Stimulated activated CD8-positive, alpha-beta memory T cell treated with anti-CD3 and anti-CD28 coated beads, Interleukin-4, amount 100 ng/mL, for 1 hour (primary cell): ENCODE results near the gene POU2AF3.
"Not testable (repeated sequence)": the region's sequence is repeated elsewhere in the genome, so short reads cannot be mapped to it uniquely, and the experiment has no call there.

Experiments used
- DNase-seq, 2 donors: peaks; one replicate each; pipeline ENCODE4 v3.0.0-alpha.2; 2020; ENCODE audit warnings: low read depth in 2 of 2, low spot score in 1 of 2

The POU2AF3 gene

DNA sequence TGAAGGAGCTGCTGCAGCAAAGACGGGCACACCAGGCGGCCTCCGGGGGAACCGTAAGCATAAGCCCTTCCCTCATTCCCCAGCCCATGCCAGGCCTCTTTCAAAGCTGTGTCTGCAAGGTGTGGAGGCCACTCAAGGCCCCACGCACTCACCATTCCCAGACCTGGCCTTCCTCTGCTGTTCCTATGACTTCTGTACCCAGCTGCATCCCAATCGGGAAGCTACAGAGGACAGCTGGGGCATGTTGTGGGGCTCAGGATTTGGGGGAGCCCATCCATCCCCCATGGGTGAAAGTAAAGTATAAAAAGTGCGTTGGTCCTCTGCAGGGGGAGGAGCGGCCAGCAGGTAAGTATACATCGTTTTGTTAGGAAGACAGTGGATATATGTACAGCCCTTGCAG is 2.2 kb downstream of the POU2AF3 start:
- DNase-seq = no peak

DNA sequence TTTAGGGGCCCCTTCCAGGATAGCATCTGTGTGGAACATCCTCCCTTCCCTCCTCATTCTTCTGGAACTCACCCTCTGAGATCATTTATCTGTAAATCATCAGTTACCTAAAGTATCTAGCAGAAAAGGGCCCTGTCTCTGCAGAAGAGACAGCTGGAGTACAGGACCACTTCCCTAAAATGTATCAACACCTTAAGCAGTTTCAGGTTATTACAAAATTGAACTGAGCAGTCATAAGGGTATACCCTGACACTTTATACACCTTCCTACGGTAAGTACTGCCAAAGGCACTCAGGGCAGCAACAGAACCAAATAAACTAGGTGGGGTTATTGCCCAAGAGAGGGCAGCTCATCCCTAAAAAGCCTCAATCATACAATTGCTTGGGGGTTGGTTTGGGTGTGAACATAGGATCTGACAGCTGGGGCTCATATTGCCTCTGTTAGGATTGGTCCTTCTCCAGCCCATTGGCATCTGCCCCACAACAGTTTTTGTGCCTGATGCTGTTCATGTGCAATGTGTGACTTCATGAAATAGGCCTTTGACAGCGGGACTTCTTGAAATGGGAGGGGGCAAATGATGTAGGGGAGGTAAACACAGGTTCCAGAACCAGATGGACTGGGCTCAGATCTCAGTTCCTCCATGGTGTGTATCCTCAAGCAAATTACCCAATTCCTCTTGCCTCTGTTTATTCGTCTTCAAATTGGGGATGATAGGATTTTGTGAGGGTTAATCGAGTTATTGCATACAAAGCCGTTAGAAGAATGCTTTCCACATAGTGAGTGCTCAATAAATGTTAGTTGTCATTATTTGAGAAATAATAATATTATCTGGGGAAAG is 2.9 kb downstream of the POU2AF3 start:
- no peak for DNase-seq

DNA sequence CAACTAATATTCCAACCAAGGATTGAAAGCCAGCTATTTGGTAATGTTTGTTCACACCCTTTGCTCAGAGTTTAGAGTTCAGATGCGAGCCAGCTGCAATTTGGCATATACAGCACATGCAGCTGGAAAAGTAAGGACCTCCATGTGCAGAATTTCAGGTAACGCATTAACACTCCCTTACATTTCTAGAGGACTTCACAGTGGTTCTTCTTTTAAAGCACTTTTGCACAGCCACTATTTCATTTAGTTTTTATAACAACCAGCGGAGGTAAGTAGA is 3.4 kb downstream of the POU2AF3 start:
- DNase-seq = no peak

DNA sequence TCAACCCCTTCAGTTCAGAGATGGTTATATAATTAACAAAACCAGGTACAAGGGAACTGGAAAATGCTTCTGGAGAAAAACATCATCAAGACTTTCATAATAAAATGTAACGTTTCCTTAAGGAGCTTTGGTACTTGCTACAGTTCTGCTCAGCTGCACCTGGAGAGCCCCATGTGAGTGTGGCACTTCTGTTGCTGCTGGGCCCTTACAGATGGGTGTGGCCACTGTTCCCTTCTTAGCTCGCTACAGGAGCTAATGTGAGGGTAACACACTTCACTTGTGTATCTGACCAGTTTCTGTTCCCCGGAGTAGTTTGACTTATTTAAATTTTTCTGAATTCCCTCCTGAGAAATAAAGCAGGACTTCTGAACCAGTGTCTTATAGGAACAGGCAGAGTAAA is 4.0 kb downstream of the POU2AF3 start:
- DNase-seq = no peak

DNA sequence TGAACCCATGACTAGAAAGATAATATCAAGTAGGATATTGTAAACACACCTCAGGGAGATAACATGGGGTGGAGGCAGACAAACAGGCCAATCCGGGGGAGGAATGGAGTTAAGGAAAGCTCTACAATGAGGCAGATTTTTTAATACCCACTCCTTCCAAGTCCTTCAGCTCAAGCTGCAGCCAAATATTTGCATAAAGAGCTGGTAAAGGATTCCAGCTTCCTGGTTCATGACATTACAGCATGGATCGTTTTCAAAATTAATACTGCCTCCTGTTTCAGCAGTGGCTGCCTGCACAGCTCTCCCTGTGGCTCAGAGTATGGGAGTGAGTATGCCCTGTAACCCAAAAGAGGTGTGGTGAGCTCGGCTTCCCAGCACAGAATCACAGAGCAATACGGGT is 5.1 kb downstream of the POU2AF3 start:
- DNase-seq = no peak

DNA sequence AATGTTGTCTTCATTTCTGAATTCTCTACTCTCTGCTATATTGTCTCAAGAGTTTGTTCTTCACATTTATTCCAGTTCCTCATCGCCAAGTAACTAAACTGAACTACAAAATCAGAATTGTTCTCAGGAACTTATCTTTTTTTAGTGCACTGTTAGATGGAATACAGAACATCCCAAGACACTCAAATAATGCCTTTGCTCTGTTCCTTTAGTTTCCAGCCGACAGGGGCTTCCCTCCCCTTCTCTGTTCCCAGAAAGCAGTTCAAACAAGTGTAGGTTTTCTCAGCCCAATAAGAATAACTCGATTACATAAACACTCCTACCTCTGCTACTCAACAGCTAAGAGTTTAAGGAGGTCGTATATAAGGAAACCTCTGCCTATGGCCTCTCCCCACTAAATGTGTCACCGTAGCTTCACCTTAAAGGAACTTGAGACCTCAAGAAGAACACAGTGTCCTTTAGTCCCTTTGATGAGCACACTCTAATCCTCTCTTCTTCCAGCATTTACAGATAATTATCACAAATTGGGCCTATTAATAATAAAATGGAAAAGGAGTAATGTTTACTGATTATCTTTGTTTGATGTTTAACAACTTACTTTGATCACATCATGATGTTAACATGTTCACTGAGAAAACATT is 6.9 kb downstream of the POU2AF3 start:
- DNase-seq = no peak

DNA sequence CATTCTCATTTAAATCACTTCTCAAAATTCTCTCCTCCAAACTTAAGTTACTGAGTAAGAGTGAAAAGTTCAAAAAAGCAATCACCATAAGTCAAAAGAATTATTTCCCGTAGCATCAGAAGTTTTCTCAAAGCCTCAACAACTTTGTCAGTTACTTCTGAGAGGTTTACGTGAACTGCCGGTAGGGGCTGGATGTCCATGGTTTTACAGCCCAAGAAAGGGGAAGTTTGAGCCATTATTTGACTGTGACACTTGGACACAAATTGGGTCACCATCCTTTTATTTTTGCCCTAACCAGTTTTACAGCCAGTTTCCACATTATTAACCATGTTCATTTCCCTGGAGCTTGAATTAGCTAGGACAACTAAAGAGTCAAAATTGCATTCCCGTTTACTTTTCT is 7.5 kb downstream of the POU2AF3 start:
- DNase-seq = no peak

DNA sequence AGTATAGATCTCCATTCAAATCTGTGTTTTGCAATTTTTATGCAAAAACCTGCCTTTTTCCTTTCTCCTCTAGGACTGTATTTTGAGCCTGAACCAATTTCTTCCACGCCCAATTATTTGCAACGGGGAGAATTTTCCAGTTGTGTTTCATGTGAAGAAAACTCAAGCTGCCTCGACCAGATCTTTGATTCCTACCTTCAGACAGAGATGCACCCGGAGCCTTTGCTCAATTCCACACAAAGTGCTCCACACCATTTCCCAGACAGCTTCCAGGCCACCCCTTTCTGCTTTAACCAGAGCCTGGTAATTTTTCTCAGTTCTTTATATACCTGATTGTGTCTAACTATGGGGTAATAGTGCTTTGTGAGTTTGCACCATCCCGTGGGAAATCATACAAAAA is 8.0 kb downstream of the POU2AF3 start:
- DNase-seq = no peak

DNA sequence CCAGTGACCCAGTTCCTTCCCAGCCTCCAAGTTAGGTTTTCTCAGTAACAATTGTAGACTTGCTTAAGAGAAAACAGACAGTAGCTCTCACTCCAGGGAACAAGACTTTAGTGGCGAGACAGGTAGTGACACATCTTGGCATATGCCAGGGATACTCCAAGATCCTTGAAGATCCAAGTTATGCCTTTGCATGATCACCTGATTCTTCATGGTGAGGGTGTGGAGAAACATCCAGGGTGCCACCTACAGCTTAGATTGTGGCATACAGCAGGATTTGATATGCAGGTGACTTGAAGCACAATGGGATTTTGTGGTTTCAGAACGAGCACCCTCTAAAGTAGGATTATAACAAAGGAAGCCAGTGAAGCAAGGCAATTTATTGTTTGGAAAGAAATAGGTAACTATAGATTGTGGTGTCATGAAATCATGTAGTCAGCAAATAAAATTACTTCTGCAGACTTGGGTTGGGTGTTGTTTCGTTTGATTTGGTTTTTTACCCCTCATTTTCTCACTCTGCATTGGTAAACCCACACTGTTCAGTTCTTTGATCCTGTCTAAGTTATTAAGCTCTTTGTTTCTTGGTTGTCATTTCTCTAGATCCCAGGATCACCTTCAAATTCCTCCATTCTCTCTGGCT is 9.2 kb downstream of the POU2AF3 start:
- no peak for DNase-seq

DNA sequence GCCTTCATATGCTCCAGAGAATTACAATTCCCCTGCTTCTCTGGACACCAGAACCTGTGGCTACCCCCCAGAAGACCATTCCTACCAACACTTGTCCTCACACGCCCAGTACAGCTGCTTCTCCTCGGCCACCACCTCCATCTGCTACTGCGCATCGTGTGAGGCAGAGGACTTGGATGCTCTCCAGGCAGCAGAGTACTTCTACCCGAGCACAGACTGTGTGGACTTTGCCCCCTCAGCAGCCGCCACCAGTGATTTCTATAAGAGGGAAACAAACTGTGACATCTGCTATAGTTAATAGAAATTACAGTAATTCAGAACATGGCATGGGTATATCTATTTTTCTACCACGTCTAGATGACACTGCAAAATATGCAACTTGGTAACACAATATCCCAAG is 9.8 kb downstream of the POU2AF3 start:
- no peak for DNase-seq

DNA sequence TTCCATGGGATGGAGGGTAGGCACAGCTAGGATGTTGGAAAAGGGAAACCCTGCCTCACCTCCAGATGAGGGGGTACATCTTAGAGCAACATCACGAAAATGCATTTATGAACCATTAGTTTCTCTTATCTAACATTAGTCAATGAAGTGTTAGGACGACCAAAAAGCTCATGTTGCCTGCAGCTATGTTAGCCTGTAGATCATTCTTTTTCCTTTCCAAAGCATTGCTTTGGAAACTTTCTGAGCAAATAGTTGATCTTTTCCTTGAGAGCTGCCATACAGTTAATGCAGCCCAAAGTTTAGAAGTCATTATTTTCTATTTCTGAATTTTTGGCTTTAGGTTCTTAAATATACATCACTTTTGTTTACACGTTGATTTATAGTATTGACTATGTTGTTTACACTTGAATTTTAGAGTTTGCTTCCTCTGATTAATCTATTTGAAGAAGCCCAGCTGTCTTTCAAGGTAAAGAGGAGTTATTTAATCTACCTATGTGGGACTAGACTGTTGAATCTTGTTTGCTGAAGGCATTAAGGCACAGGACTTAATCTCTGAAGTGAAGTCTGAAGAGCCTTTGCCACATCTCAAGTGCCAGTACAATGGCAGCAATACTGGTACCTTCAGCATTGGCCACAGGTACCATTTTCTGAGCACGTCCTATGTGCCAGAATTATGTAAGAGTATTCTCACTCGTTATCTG is 11.0 kb downstream of the POU2AF3 start:
- DNase-seq = no peak

DNA sequence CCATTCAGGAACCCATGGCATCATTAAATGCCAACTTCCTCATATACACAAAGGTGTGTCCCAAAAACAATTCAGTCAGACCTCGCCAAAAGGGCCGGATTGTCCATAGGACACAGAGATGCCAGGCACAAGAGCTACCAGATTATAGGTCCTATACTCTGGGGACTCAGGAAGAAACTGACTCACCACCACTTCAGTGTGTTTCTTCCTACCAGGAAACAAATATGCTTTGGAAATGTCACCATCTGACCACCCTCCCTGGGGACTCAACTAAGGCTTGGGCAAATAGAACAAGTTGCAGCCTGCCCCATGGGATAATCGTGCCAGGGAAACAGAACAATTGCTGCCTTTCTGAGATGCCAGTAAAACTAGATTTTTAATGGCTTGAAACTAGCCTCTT is 11.7 kb downstream of the POU2AF3 start:
- DNase-seq = no peak

DNA sequence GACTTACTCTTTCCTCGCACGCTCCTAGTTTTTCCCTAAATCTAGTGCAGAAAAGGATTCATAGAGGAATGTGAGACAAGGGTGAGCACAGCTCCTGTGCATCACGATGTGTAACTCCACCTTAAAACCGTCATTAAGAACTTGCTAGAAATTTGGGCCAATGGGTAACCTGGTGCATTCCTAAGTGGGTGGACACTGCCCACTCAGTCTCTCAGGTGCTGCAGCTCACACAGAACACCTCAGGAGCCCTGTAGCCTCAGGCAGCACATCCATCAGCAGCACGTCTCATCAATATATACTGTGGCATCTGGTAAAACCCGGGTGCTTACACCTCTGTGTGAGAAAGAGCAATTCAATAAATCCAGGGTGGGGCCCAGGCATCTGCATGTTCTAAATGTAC is 12.4 kb downstream of the POU2AF3 start:
- no peak for DNase-seq

DNA sequence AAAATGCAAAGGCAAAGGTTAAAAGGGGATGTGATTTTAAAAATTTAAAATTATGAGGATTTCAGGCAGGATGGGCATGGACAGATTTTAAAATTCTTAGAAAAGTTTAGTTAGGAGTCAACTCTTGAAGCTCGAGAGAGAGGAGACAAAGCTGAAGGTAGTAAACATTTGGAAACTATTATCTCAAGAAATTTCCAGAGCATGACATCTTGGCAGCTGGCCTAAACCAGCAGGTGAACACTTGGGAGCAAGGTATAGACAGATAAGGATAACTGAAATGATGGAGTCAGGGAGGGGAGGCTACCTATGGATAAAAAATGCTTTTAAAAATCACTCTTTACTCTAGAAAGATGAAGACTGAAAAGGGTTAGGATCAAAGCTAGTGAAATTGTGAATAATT is 13.7 kb downstream of the POU2AF3 start:
- DNase-seq = no peak

DNA sequence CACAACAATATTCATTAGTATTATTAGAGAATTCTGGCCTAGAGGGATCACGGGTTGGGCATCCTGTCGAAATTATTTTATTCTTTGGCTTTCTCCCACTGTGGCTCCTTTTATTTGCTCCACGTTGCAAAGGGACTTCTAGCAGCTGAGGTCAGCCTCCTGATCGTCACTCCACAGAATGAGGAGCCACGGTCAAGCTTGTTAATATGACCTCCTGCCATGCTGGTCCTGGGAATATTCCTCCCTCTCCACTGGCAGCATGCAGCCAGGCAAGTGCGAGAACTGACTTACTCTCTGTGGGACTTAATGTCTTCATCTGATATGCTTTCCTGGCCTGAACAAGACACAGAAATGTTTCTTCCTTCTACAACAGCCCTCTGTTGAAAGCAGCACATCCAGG is 20.9 kb downstream of the POU2AF3 start:
- DNase-seq = no peak

DNA sequence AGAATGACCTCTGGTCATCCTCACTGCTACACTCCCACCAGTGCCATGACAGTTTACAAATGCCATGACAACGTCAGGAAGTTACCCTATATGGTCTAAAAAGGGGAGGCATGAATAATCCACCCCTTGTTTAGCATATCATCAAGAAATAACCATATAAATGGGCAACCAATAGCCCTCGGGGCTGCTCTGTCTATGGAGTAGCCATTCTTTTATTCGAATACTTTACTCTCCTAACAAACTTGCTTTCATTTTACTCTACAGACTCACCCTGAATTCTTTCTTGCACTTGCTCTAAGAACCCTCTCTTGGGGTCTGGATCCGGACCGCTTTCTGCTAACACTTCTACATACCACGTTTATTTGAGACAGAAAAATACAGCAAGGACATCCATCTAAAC is 21.9 kb downstream of the POU2AF3 start:
- DNase-seq = not testable (repeated sequence)

DNA sequence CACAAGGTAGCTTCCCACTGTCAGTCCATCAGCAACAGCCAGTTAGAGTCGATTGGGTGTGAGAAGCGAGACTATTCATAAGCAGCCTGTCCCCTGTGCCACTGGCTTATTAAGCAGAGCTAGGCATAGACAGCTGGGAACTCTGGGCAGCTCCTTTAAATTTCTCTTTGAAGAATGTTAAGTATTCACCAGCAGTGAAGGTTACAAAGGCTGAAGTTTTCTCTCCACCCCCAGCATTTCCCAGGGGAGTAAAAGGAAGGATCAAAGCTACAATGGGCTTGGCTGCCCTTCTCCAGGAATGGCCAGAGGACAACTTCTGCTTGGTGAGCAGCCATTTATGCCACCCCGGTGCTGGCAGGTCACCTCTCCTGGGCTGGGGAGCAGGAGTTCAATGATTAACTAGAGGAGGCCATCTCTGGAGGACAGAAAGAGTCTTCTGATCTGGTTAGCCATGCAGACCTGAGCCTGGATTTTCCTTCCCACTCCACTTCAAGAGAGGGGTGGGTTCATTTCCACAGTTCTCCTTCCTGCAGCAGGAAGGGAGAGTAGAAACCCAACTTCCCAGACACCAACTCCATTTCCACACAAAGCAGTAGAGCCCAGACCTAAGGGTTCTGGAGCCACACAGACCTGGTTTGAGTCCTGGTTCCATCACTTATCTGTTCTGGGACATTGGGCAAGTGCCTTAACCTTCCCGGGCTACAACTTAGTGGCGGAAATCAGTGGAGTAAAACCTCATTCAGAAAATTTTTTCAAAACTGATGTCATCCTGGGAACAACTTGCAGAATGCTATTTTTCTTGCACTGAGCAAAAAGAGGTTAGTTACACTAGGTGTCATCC is 22.6 kb downstream of the POU2AF3 start:
- DNase-seq = no peak

DNA sequence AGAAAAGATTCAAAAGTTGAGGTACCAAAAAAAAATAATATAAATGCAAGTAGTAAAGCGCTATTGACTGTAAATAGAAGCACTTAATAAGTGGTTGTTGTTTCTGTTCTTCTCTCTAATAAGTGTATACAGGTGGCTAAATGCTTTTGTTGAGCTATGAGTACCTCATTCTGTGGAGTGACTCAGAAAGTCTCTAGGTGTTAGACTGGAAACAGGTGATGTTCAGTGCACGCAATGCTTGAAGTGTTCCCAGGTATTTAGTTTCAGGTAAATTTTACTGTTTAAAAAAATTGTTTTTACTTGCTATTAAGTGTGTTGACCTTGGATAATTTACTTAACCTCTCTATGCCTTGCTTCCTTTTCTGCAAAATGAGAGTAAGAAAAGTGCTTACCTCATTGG is 24.2 kb downstream of the POU2AF3 start:
- no peak for DNase-seq

DNA sequence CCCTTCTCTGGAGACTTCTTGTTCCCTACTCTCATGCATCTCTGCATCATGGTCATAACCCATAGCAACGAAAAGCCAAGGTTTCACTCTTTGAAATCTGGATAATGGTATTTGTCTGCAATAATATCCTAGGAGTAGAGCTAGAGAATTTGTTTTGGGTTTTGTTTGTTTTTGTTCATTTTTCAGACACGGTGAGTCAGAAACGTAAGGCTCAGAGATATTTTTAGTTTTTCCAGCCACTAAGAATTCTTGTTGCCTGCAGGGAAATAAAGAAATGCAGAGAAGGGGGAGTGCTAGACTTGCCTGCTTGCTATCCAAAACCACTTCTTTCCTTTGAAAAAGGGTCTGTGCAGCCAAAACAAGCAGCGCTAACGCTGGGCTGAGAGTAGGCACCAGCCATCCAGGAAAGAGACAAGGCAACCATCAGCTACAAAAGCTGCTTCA is 26.0 kb downstream of the POU2AF3 start:
- DNase-seq = no peak

DNA sequence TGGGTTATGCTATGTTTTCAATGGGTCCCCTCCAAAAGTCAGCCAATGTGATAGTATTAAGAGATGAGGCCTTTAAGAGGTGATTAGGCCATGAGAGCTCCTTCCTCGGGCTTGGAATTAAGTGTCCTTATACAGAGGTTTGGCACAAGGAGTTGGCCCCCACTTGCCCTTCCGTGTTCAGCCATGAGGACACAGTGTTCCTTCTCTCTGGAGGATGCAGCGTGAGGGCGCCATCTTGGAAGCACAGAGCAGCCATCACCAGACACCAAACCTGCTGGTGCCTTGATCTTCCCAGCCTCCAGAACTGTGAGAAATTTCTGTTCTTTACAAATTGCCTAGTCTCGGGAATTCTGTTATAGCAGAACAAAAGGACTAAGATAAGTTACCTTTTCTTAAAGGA is 26.9 kb downstream of the POU2AF3 start:
- no peak for DNase-seq

DNA sequence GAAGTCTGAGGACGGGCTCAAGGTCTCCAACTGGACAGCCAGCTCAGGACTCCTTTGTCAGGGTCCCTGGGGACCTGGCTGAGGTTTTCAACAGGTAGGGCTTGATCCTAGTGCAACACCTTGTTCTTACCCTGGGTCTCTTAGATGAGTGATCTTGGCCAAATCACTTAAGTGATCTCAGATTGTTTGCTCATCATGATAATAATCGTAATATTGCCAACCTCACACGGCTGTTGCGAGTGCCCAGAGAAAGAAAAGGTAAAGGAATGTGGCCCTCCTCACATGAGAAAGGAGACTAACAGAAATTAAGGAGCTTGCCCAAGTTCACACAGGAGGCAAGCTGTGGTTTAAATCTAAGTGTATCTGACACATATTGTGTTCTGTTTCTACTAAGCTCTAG is 28.5 kb downstream of the POU2AF3 start:
- DNase-seq = no peak
